NCI-H1417 treated with DMSO at 0.1 percent for 48 hours (cell line): Measurements from ENCODE around the gene CA9.
A peak's percentile ranks its signal among the peaks of the same experiment; 100 is the strongest.

Source experiments
- DNase-seq: peaks from one replicate; lab custom pipeline; 2025; lab: John Stamatoyannopoulos, UW

The CA9 gene

GRCh38 chr9:35651956-35652828 lies 21.5 kb upstream of the CA9 start:
- DNase-seq: no peak

GRCh38 chr9:35652829-35653209 lies 20.9 kb upstream of the CA9 start:
- no peak for DNase-seq

GRCh38 chr9:35653611-35654010 lies 20.1 kb upstream of the CA9 start:
- DNase-seq: no peak

DNA sequence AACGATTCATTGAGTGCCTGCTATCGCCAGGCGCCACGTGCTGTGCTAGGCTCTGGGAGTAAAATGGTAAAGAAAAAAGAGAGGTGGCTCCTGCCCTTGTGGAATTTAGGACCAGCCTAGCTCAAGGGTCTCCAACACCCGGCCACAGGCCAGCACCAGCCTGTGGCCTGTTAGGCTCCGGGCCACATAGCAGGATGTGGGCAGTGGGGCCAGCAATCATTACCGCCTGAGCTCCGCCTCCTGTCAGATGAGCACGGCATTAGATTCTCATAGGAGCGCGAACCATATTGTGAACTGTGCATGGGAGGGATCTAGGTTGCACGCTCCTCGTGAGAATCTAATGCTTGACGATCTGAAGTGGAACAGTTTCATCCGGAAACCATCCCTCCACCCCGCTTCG lies 17.4 kb upstream of the CA9 start:
- DNase-seq: no peak

- DNase-seq: no peak
Observed at GRCh38 chr9:35656831-35657545, 16.7 kb upstream of the CA9 start.

DNA sequence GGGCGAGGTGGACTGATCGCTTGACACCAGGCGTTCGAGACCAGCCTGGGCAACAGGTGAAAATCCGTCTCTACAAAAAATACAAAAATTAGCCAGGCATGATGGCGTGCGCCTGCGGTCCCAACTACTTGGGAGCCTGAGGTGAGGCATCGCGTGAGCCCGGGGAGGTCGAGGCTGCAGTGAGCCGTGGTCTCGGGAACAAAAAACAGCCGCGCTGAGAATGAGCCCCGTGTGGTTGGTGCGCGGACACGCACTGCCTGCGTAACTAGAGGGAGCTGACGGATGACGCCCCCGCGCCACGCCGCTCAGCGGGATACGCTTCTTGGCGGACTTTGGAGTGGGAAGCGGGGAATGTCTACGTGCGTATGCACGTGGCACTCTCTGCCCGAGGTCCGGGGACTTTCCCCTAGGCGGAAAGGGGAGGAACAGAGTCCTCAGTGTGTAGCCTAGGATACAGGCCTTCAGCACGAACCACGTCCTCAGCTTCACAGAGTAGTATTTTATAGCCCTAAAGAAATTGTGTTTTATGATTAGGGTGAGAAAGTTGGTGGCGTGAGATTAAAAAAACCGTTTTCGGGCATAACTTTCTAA lies 16.1 kb upstream of the CA9 start, which contains the start of gene RMRP:
Gene RMRP (minus strand): TSS at position 474 of the 591 bp plus-strand sequence.
- DNase-seq: peak; percentile 67

DNA sequence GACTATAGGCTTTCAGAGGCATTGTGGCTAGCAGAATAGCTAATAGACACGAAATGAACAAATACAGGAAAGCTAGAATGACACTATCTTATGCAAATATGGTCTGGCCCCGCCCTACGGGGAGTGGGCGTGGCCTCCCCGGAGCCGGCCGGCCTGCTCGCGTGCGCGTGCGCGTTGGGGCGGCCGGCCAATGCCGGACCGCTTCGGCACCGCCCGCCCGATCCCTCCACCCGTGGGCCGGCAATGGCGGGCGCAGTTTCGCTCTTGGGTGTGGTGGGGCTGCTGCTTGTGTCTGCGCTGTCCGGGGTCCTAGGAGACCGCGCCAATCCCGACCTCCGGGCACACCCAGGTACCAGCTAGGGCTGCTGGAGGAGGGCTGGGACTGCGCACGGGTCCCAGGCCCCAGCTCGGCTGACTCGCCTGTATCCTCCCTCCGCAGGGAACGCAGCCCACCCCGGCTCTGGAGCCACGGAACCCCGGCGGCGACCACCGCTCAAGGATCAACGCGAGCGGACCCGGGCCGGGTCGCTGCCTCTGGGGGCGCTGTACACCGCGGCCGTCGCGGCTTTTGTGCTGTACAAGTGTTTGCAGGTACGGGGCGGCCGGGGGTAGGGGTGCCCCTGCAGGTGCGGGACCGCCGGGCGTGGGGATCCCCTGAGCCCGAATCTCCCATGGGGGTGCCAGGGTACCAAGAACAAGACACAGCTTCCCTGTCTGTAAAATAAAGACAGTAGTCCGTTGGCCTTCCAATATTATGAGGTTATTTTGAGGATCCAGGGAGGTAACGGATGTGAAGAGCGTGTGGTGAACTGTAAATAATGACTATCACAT lies 15.4 kb upstream of the CA9 start, which contains the start of gene CCDC107:
Gene CCDC107 (plus strand): TSS at position 156 of the 831 bp plus-strand sequence. CDS start 88 bp downstream, at position 244.
- peak; percentile 51 for DNase-seq

GRCh38 chr9:35658968-35659220 lies 14.8 kb upstream of the CA9 start:
- no peak for DNase-seq

- no peak for DNase-seq
Observed at GRCh38 chr9:35659340-35659739, 14.4 kb upstream of the CA9 start.

DNA sequence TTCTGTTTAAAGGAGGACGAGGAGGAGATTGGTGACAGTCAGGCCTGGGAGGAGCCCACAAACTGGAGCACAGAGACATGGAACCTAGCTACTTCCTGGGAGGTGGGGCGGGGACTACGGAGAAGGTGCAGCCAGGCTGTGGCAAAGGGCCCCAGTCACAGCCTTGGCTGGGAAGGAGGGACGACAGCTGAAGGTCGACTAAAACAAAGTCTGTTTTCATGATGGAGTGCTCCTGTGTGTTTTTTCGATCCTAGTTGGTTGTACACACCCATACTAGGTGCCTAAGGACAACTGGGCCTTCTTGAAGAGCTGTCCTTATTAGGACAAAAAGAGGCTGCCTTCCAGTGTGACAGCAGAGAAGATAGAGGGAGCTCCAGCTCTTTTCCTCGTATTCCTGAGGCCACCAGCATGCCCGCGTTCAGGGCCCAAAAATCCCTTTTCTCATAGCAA lies 12.7 kb upstream of the CA9 start:
- DNase-seq: no peak

- no peak for DNase-seq
Observed at GRCh38 chr9:35661756-35662350, 11.9 kb upstream of the CA9 start.

GRCh38 chr9:35662437-35662836 lies 11.3 kb upstream of the CA9 start:
- no peak for DNase-seq

DNA sequence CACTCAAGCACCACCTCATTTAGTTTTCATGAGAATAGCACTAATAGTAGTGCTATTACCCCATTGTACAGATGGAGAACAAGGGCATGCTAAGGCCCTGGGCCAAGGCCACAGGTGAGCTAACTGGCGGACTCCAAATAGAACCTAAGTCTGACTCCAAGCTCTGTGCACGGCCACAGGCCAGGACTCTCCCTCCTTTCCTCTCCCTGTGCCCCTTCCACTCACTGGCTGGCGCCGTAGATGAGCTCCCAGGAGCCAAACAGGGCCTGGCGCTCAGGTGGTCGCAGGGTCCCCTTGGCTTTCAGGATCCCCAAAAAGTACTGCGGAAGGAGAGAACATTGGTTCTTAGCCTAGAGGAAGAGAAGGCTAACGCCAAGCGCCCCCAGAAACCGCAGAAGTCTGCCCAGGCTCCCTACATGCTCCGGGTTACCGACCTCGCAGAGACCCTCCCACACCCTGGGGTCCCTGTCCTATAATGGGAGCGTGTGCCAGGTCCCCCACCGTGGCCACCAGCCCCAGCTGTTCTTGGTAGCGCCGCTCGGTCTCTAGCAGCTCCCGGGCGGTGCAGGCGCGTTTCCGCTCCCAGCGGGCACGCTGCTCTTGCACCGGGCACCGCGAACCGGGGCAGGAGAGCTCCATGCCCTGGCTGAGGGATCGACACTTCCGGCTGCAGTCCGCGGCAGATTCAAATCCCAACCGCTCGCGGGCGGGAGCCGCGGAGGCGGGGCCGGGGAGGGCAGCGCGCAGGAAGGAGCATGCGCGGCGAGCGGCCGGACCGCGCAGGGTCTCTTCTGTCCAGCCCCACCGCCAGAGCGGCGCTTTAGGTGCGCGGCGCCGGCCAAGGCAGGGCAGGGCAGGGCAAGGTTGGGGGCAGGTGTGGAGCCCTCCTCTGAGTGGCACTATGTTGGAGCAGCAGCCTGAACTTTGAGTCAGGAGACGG lies 8.9 kb upstream of the CA9 start, which contains the start of gene ARHGEF39:
Gene ARHGEF39 (minus strand): TSS at position 665 of the 940 bp plus-strand sequence. CDS start 26 bp downstream, at position 639.
- peak; percentile 3 for DNase-seq

- no peak for DNase-seq
Observed at GRCh38 chr9:35665471-35665818, 8.3 kb upstream of the CA9 start.

- DNase-seq: no peak
Observed at GRCh38 chr9:35666045-35666444, 7.7 kb upstream of the CA9 start.

DNA sequence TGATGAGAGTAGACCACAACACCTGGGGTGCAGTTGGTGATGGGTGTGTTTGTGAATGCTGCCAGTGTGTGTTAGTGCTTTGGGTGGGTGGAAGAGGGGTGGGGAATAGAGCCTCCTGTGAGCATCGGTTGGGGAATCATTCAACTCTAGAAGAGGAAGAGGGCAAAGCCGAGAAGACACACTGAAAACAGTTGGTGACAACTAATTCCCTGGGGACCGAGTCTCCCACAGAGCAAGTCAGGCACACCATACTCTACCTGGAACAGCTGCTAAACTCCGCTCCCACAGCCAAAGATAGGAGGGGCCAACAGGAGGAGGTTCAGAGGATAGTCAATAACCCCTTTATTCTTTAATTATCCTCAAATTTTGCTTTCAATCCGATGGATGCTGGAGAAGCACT lies 7.2 kb upstream of the CA9 start:
- no peak for DNase-seq

- DNase-seq: no peak
Observed at GRCh38 chr9:35667939-35668338, 5.8 kb upstream of the CA9 start.

DNA sequence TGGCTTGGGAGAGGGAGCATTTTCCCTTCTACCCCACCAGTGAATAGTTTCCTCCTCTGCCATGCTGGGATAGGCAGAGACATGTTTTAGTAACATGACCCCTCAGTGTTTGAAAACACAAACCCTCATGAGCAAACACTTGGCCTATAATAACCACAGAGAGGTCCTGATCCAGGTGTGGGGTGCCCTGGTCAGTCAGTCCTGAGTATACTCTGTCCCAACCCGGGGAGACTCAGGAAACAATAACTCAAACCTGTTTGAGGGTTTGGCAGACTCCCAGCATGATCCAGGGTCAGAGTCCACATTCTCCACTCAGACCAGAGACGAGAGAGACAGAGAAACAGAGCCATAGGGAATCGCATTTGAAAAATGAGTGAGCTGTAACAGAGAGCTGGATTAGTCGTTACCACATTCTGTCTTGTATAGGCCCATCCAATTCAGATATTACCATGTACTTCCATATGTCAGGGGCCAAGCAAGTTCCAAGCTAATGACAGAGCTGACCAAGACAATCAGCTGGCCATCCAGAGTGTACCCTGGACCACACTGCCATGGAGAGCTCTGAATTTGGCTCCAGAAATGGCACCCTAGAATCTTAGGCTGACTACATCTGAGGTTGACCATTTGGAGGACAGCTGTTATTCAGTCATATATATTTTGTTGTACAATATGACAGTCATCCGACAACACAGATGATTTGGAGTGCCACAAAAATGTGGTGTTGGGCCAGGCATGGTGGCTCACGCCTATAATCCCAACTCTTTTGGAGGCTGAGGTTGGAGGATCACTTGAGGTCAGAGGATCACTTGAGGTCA lies 4.2 kb upstream of the CA9 start:
- DNase-seq: no peak

- DNase-seq: no peak
Observed at GRCh38 chr9:35674025-35674361, 265 bp downstream of the CA9 start.

- no peak for DNase-seq
Observed at GRCh38 chr9:35675204-35675603, 1.5 kb downstream of the CA9 start.
